ENCODE measurements around the gene DHH. TPM values are rescaled to one million over a fixed set of nuclear protein-coding genes. Genes with fewer than 3 reads are reported as not detected.

DHH gene
- total and polyA plus RNA-seq, 8 donors: 0.10 to 1.1 (median 0.22) TPM; not detected in 2

GRCh38 chr12:49052451-49053208 is 42.0 kb downstream of the DHH start:
- intact Hi-C loops (cut with DNase I; ENCODE audit: low total_unique reads): no loop called here
- no peak for TF ChIP-seq POLR2AphosphoS5 (IDR thresholded peaks at IDR 0.05)
- TF ChIP-seq POLR2A (IDR thresholded peaks at IDR 0.05): no peak
- TF ChIP-seq EP300 (IDR thresholded peaks at IDR 0.05): no peak
- Histone ChIP-seq H3K4me3 (no peak overlapping the region), H3K27me3 (no peaks in the 10 kb centered on the region), H3K4me1 (peaks cover 28 to 39% (median 34%) of the 10 kb centered on the region in 4 donors), H3K36me3 (peaks cover 75 to 77% (median 76%) of the 10 kb centered on the region in 4 donors), H3K9me3 (no peaks in the 10 kb centered on the region), H3K27ac (no peak overlapping the region)
- DNase-seq: no peak
- WGBS, 5 donors: 82 to 88% (median 87%) methylated on average over 16 of the region's 16 CpGs

GRCh38 chr12:49051777-49052438 is 42.7 kb downstream of the DHH start:
- Histone ChIP-seq H3K4me1 (peaks cover 20 to 32% (median 26%) of the 10 kb centered on the region in 4 donors), H3K36me3 (peaks cover 82 to 84% (median 83%) of the 10 kb centered on the region in 4 donors), H3K4me3 (no peak overlapping the region), H3K27me3 (no peaks in the 10 kb centered on the region), H3K27ac (no peak overlapping the region), H3K9me3 (no peaks in the 10 kb centered on the region)
- TF ChIP-seq EP300 (IDR thresholded peaks at IDR 0.05): no peak
- no peak for TF ChIP-seq POLR2AphosphoS5 (IDR thresholded peaks at IDR 0.05)
- no peak for TF ChIP-seq CTCF (IDR thresholded peaks at IDR 0.05)
- no peak for TF ChIP-seq POLR2A (IDR thresholded peaks at IDR 0.05)
- no peak for DNase-seq
- 88 to 95% (median 90%) methylated on average over 20 of the region's 20 CpGs for WGBS, 5 donors
- intact Hi-C loops (cut with DNase I; ENCODE audit: low total_unique reads): no loop called here

DNA sequence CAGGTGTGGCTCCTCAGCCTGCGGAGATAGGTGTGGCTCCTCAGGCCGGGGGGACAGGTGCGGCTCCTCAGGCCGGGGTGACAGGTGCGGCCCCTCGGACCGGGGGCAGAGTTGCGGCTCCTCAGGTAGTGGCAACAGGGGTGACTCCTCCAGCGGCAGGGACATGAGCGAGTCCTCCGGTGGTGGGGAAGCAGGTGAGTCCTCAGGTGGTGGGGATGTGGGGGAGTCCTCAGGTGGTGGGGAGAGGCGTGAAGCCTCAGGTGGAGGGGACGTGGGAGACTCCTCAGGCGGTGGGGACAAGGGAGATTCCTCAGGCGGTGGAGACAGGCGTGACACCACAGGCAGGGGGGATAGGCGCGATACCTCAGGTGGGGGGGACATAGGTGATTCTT is 43.2 kb downstream of the DHH start:
- Histone ChIP-seq H3K4me1 (peaks cover 15 to 27% (median 21%) of the 10 kb centered on the region in 4 donors), H3K4me3 (no peak overlapping the region), H3K27ac (no peak overlapping the region), H3K36me3 (peaks cover 88 to 89% (median 89%) of the 10 kb centered on the region in 4 donors), H3K27me3 (no peaks in the 10 kb centered on the region), H3K9me3 (no peaks in the 10 kb centered on the region)
- 91 to 96% (median 94%) methylated on average over 17 to 18 of the region's 18 CpGs for WGBS, 5 donors
- no peak for TF ChIP-seq POLR2A (IDR thresholded peaks at IDR 0.05)
- no peak for TF ChIP-seq EP300 (IDR thresholded peaks at IDR 0.05)
- no peak for TF ChIP-seq CTCF (IDR thresholded peaks at IDR 0.05)
- TF ChIP-seq POLR2AphosphoS5 (IDR thresholded peaks at IDR 0.05): no peak
- intact Hi-C loops (cut with DNase I; ENCODE audit: low total_unique reads): no loop called here
- DNase-seq: no peak

GRCh38 chr12:49050507-49051372 is 43.9 kb downstream of the DHH start:
- Histone ChIP-seq H3K36me3 (peaks cover 94 to 96% (median 95%) of the 10 kb centered on the region in 4 donors), H3K27ac (no peak overlapping the region), H3K4me3 (no peak overlapping the region), H3K9me3 (no peaks in the 10 kb centered on the region), H3K4me1 (peaks cover 9 to 20% (median 15%) of the 10 kb centered on the region in 4 donors), H3K27me3 (no peaks in the 10 kb centered on the region)
- DNase-seq: no peak
- TF ChIP-seq CTCF (IDR thresholded peaks at IDR 0.05) (no peak), EP300 (IDR thresholded peaks at IDR 0.05) (no peak), POLR2A (IDR thresholded peaks at IDR 0.05) (no peak), POLR2AphosphoS5 (IDR thresholded peaks at IDR 0.05) (no peak)
- 90 to 95% (median 92%) methylated on average over 13 of the region's 13 CpGs for WGBS, 5 donors
- intact Hi-C loops (cut with DNase I; ENCODE audit: low total_unique reads): no loop called here
